BLaER1 (cell line): ENCODE results near the gene SLC12A1.

Experiments
- H3K27ac ChIP-seq: shearing (Covaris generic); formaldehyde crosslinking; 2 replicates; pipeline ENCODE4 v1.8.1; 2022
- H3K27me3 ChIP-seq: shearing (Covaris generic); formaldehyde crosslinking; 2 replicates; pipeline ENCODE4 v1.8.1; 2022
- H3K36me3 ChIP-seq: shearing (Covaris generic); formaldehyde crosslinking; 2 replicates; pipeline ENCODE4 v1.8.1; 2022
- H3K4me1 ChIP-seq: shearing (Covaris generic); formaldehyde crosslinking; 2 replicates; pipeline ENCODE4 v1.8.1; 2022
- H3K4me2 ChIP-seq: shearing (Covaris generic); formaldehyde crosslinking; 2 replicates; pipeline ENCODE4 v1.8.1; 2022
- H3K4me3 ChIP-seq: shearing (Covaris generic); formaldehyde crosslinking; 2 replicates; pipeline ENCODE4 v1.8.1; 2022
- H3K9ac ChIP-seq: shearing (Covaris generic); formaldehyde crosslinking; 2 replicates; pipeline ENCODE4 v1.8.1; 2022
- H3K9me3 ChIP-seq: shearing (Covaris generic); formaldehyde crosslinking; 2 replicates; pipeline ENCODE4 v1.8.1; 2022
- H4K20me1 ChIP-seq: shearing (Covaris generic); formaldehyde crosslinking; 2 replicates; pipeline ENCODE4 v1.8.1; 2022
- Cebpa-rat ChIP-seq: shearing (Covaris generic); IDR thresholded peaks from 2 replicates; pipeline ENCODE4 v1.8.1; 2022

Gene SLC12A1

GRCh38 chr15:48239334-48239733 is 33.2 kb downstream of the SLC12A1 start:
- Histone ChIP-seq H3K4me1 (no peaks in the 10 kb centered on the region), H3K4me3 (no peak overlapping the region), H4K20me1 (no peaks in the 10 kb centered on the region), H3K27me3 (no peaks in the 10 kb centered on the region), H3K36me3 (no peaks in the 10 kb centered on the region), H3K9me3 (no peaks in the 10 kb centered on the region), H3K4me2 (no peak overlapping the region), H3K27ac (no peak overlapping the region), H3K9ac (no peak overlapping the region)
- TF ChIP-seq Cebpa-rat = no peak

DNA sequence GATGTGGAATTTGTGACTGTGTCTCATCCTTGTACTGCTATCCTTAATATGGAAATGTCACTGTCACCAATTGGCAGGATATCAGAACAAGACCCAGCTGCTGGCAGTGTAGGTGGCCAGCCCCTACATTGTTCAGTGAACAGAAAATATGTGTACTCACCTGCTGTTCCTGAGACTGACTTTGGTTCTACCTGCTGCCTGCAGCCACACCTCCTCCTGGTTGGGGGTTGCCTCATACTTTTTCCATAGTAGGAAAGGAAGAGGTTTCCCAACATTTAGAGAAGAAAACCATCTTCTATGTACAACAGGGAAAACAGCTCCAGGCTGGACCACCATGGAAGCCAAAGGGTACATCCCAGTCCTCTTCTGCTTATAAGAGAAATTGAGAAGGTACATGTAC is 35.9 kb downstream of the SLC12A1 start:
- Histone ChIP-seq H3K27ac (no peak overlapping the region), H3K4me3 (no peak overlapping the region), H4K20me1 (no peaks in the 10 kb centered on the region), H3K4me2 (no peak overlapping the region), H3K36me3 (no peaks in the 10 kb centered on the region), H3K27me3 (no peaks in the 10 kb centered on the region), H3K9me3 (no peaks in the 10 kb centered on the region), H3K9ac (no peak overlapping the region), H3K4me1 (no peaks in the 10 kb centered on the region)
- TF ChIP-seq Cebpa-rat = no peak

DNA sequence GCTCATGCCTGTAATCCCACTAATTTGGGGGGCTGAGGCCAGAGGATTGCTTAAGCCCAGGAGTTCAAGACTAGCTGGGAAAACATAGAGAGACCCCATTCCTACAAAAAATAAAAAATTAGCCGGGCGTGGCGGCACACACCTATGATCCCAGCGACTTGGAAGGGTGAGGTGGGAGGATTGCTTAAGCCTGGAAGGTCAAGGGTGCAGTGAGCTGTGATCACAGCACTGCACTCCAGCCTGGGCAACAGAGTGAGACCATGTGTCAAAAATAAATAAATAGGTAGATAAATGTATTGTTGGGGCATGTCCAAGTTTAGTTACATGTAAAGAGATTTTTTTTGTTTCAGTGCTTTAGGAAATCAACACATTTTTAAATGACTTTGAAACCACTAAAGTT is 36.4 kb downstream of the SLC12A1 start:
- no peaks in the 10 kb centered on the region for H4K20me1 ChIP-seq
- no peak overlapping the region for H3K4me2 ChIP-seq
- TF ChIP-seq Cebpa-rat = no peak
- H3K9ac ChIP-seq = no peak overlapping the region
- no peak overlapping the region for H3K27ac ChIP-seq
- no peaks in the 10 kb centered on the region for H3K4me1 ChIP-seq
- H3K9me3 ChIP-seq = no peaks in the 10 kb centered on the region
- H3K4me3 ChIP-seq = no peak overlapping the region
- H3K27me3 ChIP-seq = no peaks in the 10 kb centered on the region
- no peaks in the 10 kb centered on the region for H3K36me3 ChIP-seq

DNA sequence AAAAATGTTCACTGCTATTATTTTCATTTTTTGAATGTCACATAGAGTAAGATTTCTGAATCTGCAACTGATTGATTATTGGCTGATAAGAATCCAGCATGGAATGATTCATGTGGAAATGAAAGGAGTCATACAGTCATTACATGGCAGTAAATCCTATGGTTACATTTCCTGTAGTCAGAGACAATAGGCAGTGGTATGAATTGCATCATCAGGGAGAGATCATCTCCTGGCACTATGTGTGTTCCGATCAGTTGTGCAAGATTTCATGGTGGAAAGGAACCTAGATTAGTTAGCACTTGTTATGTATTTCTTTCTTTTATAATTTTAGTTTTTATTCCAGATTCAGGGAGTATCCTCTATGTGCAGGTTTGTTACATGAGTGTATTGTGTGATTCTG is 38.8 kb downstream of the SLC12A1 start:
- Histone ChIP-seq H3K4me3 (no peak overlapping the region), H3K9me3 (no peaks in the 10 kb centered on the region), H4K20me1 (no peaks in the 10 kb centered on the region), H3K36me3 (no peaks in the 10 kb centered on the region), H3K4me2 (no peak overlapping the region), H3K9ac (no peak overlapping the region), H3K4me1 (no peaks in the 10 kb centered on the region), H3K27me3 (no peaks in the 10 kb centered on the region), H3K27ac (no peak overlapping the region)
- no peak for TF ChIP-seq Cebpa-rat

DNA sequence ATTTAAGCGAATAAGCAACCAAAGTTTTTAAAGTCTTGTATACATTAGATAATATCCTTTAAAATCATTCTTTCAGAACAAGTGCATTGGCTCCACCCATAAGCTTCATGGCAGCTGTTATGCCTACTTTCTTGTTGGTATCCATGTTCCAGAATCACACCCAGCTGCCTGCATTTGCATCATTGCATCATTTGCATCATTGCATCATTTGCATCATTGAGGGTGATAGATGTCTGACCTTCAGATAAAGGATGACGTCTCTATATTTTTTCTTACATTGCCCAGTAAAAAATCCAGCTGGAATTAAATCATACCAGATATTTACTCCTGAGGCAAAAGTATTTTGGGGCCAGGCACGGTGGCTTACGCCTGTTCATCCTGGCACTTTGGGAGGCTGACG is 42.3 kb downstream of the SLC12A1 start:
- Histone ChIP-seq H3K9ac (no peak overlapping the region), H3K4me3 (no peak overlapping the region)

GRCh38 chr15:48250640-48251076 is 44.6 kb downstream of the SLC12A1 start:
- no peaks in the 10 kb centered on the region for H3K4me1 ChIP-seq
- no peak for TF ChIP-seq Cebpa-rat
- no peak overlapping the region for H3K9ac ChIP-seq
- H3K4me2 ChIP-seq = no peak overlapping the region
- no peaks in the 10 kb centered on the region for H4K20me1 ChIP-seq
- H3K36me3 ChIP-seq = no peaks in the 10 kb centered on the region
- no peaks in the 10 kb centered on the region for H3K9me3 ChIP-seq
- H3K27ac ChIP-seq = no peak overlapping the region
- H3K4me3 ChIP-seq = no peak overlapping the region
- no peaks in the 10 kb centered on the region for H3K27me3 ChIP-seq

More for the DNA sequence above, 42.3 kb downstream of the SLC12A1 start:
- Histone ChIP-seq H3K4me2 (no peak overlapping the region), H3K36me3 (no peaks in the 10 kb centered on the region), H3K27me3 (no peaks in the 10 kb centered on the region), H3K27ac (no peak overlapping the region), H3K9me3 (no peaks in the 10 kb centered on the region), H4K20me1 (no peaks in the 10 kb centered on the region), H3K4me1 (no peaks in the 10 kb centered on the region)
- TF ChIP-seq Cebpa-rat = no peak

GRCh38 chr15:48253172-48253571 is 47.1 kb downstream of the SLC12A1 start:
- Histone ChIP-seq H3K4me1 (no peaks in the 10 kb centered on the region), H3K4me3 (no peak overlapping the region), H3K27me3 (no peaks in the 10 kb centered on the region)

GRCh38 chr15:48265135-48265534 is 59.0 kb downstream of the SLC12A1 start:
- Histone ChIP-seq H3K27ac (no peak overlapping the region), H3K36me3 (no peaks in the 10 kb centered on the region), H3K27me3 (no peaks in the 10 kb centered on the region), H3K4me2 (peak overlapping the region; percentile 39), H4K20me1 (no peaks in the 10 kb centered on the region), H3K9me3 (no peaks in the 10 kb centered on the region), H3K4me3 (no peak overlapping the region), H3K9ac (no peak overlapping the region), H3K4me1 (peaks cover 5% of the 10 kb centered on the region)
- no peak for TF ChIP-seq Cebpa-rat

More at GRCh38 chr15:48253172-48253571, 47.1 kb downstream of the SLC12A1 start:
- Histone ChIP-seq H3K9ac (no peak overlapping the region), H4K20me1 (no peaks in the 10 kb centered on the region), H3K9me3 (no peaks in the 10 kb centered on the region), H3K4me2 (no peak overlapping the region), H3K27ac (no peak overlapping the region), H3K36me3 (no peaks in the 10 kb centered on the region)
- no peak for TF ChIP-seq Cebpa-rat

DNA sequence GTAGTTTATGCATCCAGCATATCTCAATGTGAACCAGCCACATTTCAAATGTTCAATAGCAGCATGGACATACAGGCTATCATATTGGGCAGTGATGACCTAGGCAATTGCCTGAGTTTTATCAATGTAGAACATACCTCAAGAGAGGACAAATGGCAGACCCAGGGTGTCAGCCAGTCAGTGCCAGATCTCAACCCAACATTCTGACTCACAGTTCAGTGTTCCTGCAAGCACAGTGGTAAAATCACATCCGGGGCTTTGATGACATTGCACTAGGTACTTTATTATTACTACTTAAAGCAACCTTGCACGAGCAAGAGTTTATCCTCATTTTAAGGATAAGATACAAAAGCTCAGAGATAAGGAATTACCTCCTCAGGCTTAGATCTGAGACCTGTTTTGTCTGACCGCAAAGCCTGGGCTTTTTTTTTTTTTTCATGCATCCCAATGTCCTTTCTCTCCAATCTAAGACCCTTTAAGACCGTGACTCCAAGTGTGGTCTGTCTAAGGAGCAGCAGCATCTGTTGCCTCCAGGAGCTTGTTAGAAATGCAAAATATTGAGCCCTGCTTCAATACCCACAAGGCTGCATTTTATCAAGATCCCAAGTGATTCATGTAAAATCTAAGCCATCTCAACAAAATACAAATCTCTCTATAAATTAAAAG is 60.1 kb downstream of the SLC12A1 start:
- Histone ChIP-seq H4K20me1 (no peaks in the 10 kb centered on the region), H3K27ac (no peak overlapping the region), H3K27me3 (no peaks in the 10 kb centered on the region), H3K9ac (no peak overlapping the region), H3K4me3 (no peak overlapping the region), H3K36me3 (no peaks in the 10 kb centered on the region), H3K9me3 (no peaks in the 10 kb centered on the region), H3K4me1 (peaks cover 5% of the 10 kb centered on the region), H3K4me2 (no peak overlapping the region)
- no peak for TF ChIP-seq Cebpa-rat

DNA sequence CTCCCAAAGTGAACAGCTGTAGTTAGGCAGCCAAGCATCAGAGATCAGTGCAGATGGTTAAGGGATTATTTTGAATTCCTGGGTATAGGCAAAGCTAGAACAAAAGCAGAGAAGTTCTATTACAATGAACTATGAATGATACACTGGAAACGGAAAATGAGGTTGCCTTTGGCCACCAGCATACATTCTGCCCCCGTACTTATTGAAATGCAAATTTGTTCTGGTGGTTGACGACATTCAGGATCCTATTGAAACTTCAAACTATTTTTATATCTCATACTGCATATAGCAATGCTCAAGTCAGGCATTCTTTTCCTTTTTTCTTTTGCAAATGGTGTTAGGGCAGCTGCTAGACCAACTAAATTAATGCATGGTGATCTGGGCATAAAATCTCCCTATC is 61.7 kb downstream of the SLC12A1 start:
- Histone ChIP-seq H3K4me3 (no peak overlapping the region), H3K9ac (no peak overlapping the region), H4K20me1 (no peaks in the 10 kb centered on the region)

GRCh38 chr15:48273049-48273448 is 66.9 kb downstream of the SLC12A1 start:
- Histone ChIP-seq H3K27me3 (no peaks in the 10 kb centered on the region), H3K9me3 (no peaks in the 10 kb centered on the region), H3K27ac (no peak overlapping the region), H3K4me2 (no peak overlapping the region), H4K20me1 (no peaks in the 10 kb centered on the region), H3K4me1 (no peaks in the 10 kb centered on the region), H3K4me3 (no peak overlapping the region), H3K9ac (no peak overlapping the region), H3K36me3 (no peaks in the 10 kb centered on the region)
- no peak for TF ChIP-seq Cebpa-rat

More for the DNA sequence above, 61.7 kb downstream of the SLC12A1 start:
- no peaks in the 10 kb centered on the region for H3K36me3 ChIP-seq
- no peak overlapping the region for H3K4me2 ChIP-seq
- TF ChIP-seq Cebpa-rat = no peak
- no peak overlapping the region for H3K27ac ChIP-seq
- no peaks in the 10 kb centered on the region for H3K9me3 ChIP-seq
- H3K27me3 ChIP-seq = no peaks in the 10 kb centered on the region
- peaks cover 5% of the 10 kb centered on the region for H3K4me1 ChIP-seq
